ENCODE results near the gene ZAP70.

GRCh38 chr2:97715951-97716694 lies 2.7 kb downstream of the ZAP70 start:
- TF ChIP-seq CTCF (conservative IDR thresholded peaks at IDR 0.05; ENCODE audit: low read depth, low read length) (no peak), EZH2 (IDR thresholded peaks at IDR 0.05; ENCODE audit: borderline replicate concordance, low read depth, low read length, poor library complexity, severe bottlenecking) (no peak)

Data from A673 (cell line).